HT-29 (cell line): Measurements from ENCODE around the gene AGPAT4. TPM values are rescaled to one million over a fixed set of nuclear protein-coding genes. Genes with fewer than 3 reads are reported as not detected.
"Not testable (repeated sequence)": the region's sequence is repeated elsewhere in the genome, so short reads cannot be mapped to it uniquely, and the experiment has no call there.

Experiments used
- DNase-seq: peaks from one replicate; pipeline ENCODE4 v3.0.0-alpha.2; 2015; ENCODE audit warnings: low spot score
- total RNA-seq: library from RNA; depleted of rRNA; stranded (reverse); fragments of >200 nt; shearing (Covaris generic); gene quantifications from 2 replicates; pipeline ENCODE4 v1.2.3, GENCODE V29; 2014; rRNA removed

Gene AGPAT4
- total RNA-seq, result 0.47 and 0.56 TPM in 2 replicates

GRCh38 chr6:161273752-161274487, at the start of gene AGPAT4:
AGPAT4 (minus strand) TSS chr6:161274061; CDS start chr6:161232213, 41,848 bp downstream.
- DNase-seq, result peak; percentile 84

DNA sequence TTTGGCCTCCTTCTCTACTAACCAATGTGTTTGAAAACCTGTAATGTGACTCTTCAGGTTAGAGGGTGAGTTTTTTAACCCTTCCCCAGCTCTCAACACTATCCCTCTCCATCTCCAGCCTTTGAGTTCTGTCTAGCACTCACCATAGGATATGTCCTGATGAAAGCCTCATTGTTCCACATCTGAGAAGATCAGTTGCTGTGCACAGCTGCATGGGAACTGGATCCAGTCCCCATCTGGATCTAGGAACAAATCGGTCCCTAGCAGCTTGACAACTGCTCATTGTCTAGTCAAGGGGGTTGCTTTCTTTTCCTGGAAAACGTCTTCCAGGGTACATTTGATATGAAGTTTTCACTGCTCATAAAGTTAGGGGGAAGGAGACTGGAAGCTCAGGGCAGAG, 45.4 kb upstream of the AGPAT4 start:
- no peak for DNase-seq

DNA sequence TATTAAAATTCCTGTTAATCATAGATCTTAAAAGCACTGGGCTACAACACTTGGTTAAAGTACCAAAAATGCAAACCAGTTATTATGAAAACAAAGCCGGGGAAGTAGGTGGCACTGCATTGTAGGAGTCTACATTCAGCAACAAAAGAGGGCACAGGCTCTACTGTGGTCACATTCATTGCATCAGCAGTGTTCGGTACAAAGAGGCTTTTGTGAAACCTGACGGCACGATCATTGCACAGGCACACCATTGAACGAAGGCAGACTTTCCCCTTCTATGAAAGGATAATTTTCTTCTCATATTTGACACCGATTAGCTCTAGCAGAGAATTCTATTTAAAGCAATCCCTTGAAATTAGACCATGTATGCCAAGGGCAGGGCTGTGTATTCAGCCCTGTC, 44.6 kb upstream of the AGPAT4 start:
- DNase-seq, result no peak

DNA sequence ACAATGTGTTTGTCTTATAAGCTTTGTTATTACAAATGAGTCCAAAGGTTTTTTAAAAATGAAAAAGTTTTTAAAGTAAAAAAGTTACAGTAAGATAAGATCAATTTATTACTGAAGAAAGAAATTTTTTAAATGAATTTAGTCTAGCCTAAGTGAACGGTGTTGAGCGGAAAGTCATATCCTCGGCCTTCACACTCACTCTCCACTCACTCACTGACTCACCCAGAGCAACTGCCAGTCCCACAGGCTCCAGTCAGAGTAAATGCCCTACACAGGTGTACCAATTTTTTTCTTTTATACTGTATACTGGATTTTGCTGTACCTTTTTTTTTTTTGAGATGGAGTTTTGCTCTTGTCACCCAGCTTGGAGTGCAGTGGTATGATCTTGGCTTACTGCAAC, 42.7 kb upstream of the AGPAT4 start:
- no peak for DNase-seq

DNA sequence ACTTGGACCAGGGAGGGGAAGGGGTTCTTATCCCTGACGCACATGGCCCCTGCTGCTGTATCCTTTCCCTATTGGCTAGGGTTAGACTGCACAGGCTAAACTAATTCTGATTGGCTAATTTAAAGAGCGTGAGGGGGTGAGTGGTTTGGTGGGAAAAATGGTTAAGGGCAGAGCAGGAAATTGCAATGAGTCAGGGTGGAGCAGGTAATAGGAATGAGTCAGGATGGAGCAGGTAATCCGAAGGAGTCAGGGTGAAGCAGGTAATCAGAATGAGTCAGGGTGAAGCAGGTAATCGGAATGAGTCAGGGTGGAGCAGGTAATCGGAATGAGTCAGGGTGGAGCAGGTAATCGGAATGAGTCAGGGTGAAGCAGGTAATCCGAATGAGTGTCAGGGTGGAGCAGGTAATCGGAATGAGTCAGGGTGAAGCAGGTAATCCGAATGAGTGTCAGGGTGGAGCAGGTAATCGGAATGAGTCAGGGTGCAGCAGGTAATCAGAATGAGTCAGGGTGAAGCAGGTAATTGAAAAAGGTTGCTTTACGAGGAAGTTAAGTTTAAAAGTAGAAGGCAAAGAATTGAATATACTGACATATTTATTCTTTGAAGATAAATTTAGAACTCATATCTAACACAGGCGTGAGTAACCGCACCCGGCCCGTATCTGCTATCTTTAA, 41.5 kb upstream of the AGPAT4 start:
- not testable (repeated sequence) for DNase-seq

GRCh38 chr6:161314541-161315245, 40.8 kb upstream of the AGPAT4 start:
- DNase-seq, result not testable (repeated sequence)

- no peak for DNase-seq
Observed at GRCh38 chr6:161313940-161314509, 40.2 kb upstream of the AGPAT4 start.

GRCh38 chr6:161313475-161313874, 39.6 kb upstream of the AGPAT4 start:
- DNase-seq, result not testable (repeated sequence)

- DNase-seq, result not testable (repeated sequence)
Observed at GRCh38 chr6:161309774-161310173, 35.9 kb upstream of the AGPAT4 start.

DNA sequence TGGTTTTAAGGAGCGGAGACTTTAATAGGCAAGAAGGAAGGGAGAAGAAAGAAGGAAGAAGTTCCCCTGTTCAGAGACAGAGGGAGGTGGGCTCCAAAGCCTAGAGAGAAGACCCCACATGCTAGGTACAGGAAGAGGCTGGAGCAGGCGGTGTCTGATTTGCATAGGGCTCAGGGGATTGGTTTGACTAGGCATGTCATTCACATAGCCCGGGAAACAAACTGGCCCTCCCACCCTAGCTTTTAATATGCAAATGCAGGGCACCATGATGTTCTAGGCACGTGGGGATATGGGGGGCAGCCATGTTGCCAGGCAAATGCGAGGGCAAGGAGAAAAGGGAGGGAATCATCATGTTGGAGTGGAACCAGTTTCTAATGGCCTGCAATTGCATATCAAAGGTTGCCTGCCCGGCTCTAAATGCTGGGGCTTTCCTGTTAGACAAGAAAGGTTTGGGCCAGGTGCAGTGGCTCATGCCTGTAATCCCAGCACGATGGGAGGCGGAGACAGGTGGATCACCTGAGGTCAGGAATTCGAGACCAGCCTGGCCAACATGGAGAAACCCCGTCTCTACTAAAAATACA, 34.3 kb upstream of the AGPAT4 start:
- DNase-seq, result no peak

GRCh38 chr6:161305860-161306259, 32.0 kb upstream of the AGPAT4 start:
- DNase-seq, result no peak

DNA sequence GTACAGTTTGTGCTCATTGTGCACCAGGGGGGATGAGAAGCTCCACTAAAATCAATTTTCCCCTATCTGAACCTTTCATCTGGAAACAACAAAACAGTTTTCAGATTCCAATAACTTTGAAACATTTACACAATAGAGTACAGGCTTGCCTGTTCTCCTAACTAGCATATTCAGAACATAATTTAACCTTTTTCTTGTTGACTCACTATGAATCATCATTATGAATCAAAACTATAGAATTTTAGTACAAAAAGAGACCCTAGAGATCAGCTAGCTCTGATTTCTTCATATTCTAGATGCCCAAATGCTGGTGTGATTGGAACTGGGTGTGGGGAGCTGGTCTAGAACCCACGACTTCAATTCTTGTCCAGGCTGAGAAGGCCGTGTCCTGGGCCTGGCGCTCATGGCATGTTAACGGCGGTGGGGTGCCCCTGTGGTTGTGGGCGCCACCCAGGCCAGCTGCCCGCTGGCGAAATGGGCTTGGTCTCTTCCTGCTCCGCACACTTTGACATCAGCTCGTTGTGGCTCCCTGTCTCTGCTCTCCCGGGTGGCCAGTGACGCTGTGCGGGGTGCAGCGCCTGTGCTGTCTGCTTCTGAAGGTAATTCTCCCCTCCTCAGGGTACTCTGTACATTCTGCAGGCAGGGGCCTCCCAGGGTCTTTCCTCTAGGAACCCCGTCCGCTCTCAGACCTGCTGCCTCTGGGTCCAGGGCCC, 29.9 kb upstream of the AGPAT4 start:
- DNase-seq, result no peak

GRCh38 chr6:161302949-161303348, 29.1 kb upstream of the AGPAT4 start:
- DNase-seq, result no peak

DNA sequence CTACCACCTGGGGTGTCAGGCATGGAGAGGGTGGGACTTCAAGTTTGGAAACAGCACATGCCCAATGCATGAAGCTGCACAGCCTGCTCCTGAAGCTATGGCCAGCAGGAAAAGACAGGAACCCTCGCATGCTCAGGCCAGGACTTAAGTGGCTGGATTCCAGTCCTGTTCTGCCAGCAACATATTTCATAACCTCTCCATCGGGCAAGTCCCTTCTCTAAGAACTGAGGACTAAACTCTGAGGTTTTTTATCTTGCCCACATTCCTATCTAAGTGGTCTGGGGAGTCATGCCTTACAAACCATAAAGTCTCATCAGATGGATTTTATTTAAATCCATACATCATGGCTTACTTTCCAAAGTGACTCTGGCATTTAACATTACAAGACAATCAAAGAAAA, 27.5 kb upstream of the AGPAT4 start:
- DNase-seq, result no peak

GRCh38 chr6:161300823-161301222, 27.0 kb upstream of the AGPAT4 start:
- no peak for DNase-seq

- DNase-seq, result no peak
Observed at GRCh38 chr6:161299726-161300125, 25.9 kb upstream of the AGPAT4 start.

GRCh38 chr6:161295784-161296183, 21.9 kb upstream of the AGPAT4 start:
- DNase-seq, result no peak

GRCh38 chr6:161292650-161293281, 18.9 kb upstream of the AGPAT4 start:
- DNase-seq, result no peak

DNA sequence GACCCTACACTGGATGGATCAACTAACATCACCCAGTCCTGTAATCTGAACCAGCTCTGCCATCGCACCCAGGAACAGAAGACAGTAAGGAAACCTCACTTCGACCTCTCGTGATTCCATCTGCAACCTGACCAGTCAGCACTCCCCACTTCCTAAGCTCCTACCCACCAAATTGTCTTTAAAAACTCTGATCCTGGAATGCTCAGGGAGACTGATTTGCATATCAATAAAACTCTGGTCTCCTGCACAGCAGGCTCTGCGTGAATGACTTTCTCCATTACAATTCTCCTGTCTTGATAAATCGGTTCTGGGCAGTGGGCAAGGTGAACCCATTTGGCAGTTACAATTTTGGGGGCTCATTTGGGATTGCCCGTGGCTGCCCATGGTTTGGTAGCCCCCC, 18.3 kb upstream of the AGPAT4 start:
- no peak for DNase-seq

DNA sequence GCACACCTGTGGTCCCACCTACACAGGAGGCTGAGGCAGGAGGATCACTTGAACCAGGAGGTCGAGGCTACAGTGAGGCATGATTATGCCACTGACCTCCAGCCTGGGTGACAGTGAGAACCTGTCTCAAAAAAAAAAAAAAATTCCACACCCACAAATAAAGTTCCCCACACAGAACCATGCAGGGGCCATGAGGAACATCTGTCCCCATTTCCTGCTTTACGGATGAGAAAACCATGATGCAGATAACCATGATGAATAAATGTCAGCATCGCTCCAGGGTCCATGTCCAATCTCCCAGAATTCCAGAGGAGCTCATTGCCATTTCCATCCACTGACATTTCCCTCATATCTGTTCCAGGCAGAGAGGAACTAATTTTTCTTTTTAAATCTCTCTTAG, 16.9 kb upstream of the AGPAT4 start:
- no peak for DNase-seq

- DNase-seq, result no peak
Observed at GRCh38 chr6:161284653-161285052, 10.8 kb upstream of the AGPAT4 start.
